Activated CD4-positive, alpha-beta T cell treated with anti-CD3 and anti-CD28 coated beads for 36 hours (primary cell): ENCODE measurements around the gene FOXM1. TPM values are rescaled to one million over a fixed set of nuclear protein-coding genes. Genes with fewer than 3 reads are reported as not detected.

Source experiments
- ATAC-seq: fragments of 200-7000 bp; cut with Tn5 transposase; one replicate; pipeline ENCODE4 v1.10.0; 2021; ENCODE audit warnings: mild to moderate bottlenecking, moderate library complexity
- CTCF ChIA-PET: fragments of 350-600 bp; sonication (Branson Sonifier 250); formaldehyde crosslinking; loops from one replicate; lab custom pipeline; 2021; ENCODE audit warnings: antibody characterized with exemption; lab: Charles Lee
- POLR2A ChIA-PET: fragments of 350-600 bp; sonication (Branson Sonifier 250); formaldehyde crosslinking; loops from one replicate; lab custom pipeline; 2021; ENCODE audit warnings: antibody characterized with exemption, inconsistent platforms; lab: Charles Lee
- DNase-seq: peaks from one replicate; pipeline ENCODE4 v3.0.0-alpha.2; 2020
- H3K27ac Mint-ChIP-seq: one replicate; pipeline ENCODE4 v1.8.0; 2021; ENCODE audit warnings: mixed read lengths
- H3K27me3 Mint-ChIP-seq: one replicate; pipeline ENCODE4 v1.8.0; 2021; ENCODE audit warnings: mixed read lengths
- H3K36me3 Mint-ChIP-seq: one replicate; pipeline ENCODE4 v1.8.0; 2021; ENCODE audit warnings: low read depth, mixed read lengths
- H3K4me1 Mint-ChIP-seq: one replicate; pipeline ENCODE4 v1.8.0; 2021; ENCODE audit warnings: mixed read lengths
- H3K4me3 Mint-ChIP-seq: one replicate; pipeline ENCODE4 v1.8.0; 2021; ENCODE audit warnings: mild to moderate bottlenecking, moderate library complexity, mixed read lengths
- H3K9me3 Mint-ChIP-seq: one replicate; pipeline ENCODE4 v1.8.0; 2021; ENCODE audit warnings: low read depth, mixed read lengths
- intact Hi-C, 2 experiments: fragments of 100-400 bp; cut with DNase I in 1 of 2; cut with micrococcal nuclease in 1 of 2; formaldehyde crosslinking; loops; one replicate each; pipeline versions ENCODE4 v1.14.2 to v1.15.1; 2022 to 2024; cut with DNase I, micrococcal nuclease
- total RNA-seq, 2 experiments: library from RNA; stranded (reverse); gene quantifications; one replicate each; pipeline ENCODE4 v1.2.3, GENCODE V29; 2021

FOXM1 gene
- total RNA-seq, 2 experiments from 2014 or later = 74.5 to 92.3 TPM

GRCh38 chr12:2857576-2857975 lies 19.4 kb downstream of the FOXM1 start:
- ATAC-seq = no peak
- DNase-seq = no peak
- intact Hi-C loops = no loop called here
- H3K9me3 Mint-ChIP-seq = no peaks in the 10 kb centered on the region
- ChIA-PET CTCF (interaction anchor here (0.6 to 1.0 kb wide), 2 partner anchors 185 to 574 kb away, joined by 3 to 4 read pairs; no protein-coding TSS in a partner anchor), POLR2A (no interaction called here)
- H3K4me3 Mint-ChIP-seq = no peak overlapping the region
- peaks cover 3% of the 10 kb centered on the region for H3K4me1 Mint-ChIP-seq
- no peaks in the 10 kb centered on the region for H3K27me3 Mint-ChIP-seq
- peaks cover 31% of the 10 kb centered on the region for H3K36me3 Mint-ChIP-seq
- no peak overlapping the region for H3K27ac Mint-ChIP-seq

- intact Hi-C loops = no loop called here
- Mint-ChIP-seq H3K36me3 (peaks cover 29% of the 10 kb centered on the region), H3K27ac (no peak within 1 kb of the TSS), H3K4me1 (peaks cover 3% of the 10 kb centered on the region), H3K9me3 (no peaks in the 10 kb centered on the region), H3K4me3 (no peak within 1 kb of the TSS), H3K27me3 (no peaks in the 10 kb centered on the region)
- POLR2A ChIA-PET = no interaction called here
- DNase-seq = no peak
- CTCF ChIA-PET = interaction anchor here (0.6 to 1.2 kb wide), 4 partner anchors 9 to 573 kb away, joined by 3 to 4 read pairs (median 4); no protein-coding TSS in a partner anchor
- peak; percentile 20 for ATAC-seq
These were observed 19.9 kb downstream of the FOXM1 start, which contains the start of gene TEX52 for GRCh38 chr12:2857021-2857431. Gene TEX52, minus strand, starts transcription at chr12:2857039. Its CDS starts 13 bp downstream, at chr12:2857026.

GRCh38 chr12:2856051-2856450 lies 20.9 kb downstream of the FOXM1 start:
- H3K27me3 Mint-ChIP-seq = no peaks in the 10 kb centered on the region
- no peak overlapping the region for H3K4me3 Mint-ChIP-seq
- CTCF ChIA-PET = interaction anchor here (0.6 to 5.2 kb wide), 4 partner anchors 10 to 822 kb away, joined by 3 to 34 read pairs (median 4); no protein-coding TSS in a partner anchor
- no peak for ATAC-seq
- peaks cover 3% of the 10 kb centered on the region for H3K4me1 Mint-ChIP-seq
- H3K27ac Mint-ChIP-seq = no peak overlapping the region
- peaks cover 22% of the 10 kb centered on the region for H3K36me3 Mint-ChIP-seq
- POLR2A ChIA-PET = interaction anchor here (0.6 kb wide), 1 partner anchor 11 kb away, joined by 5 read pairs; no protein-coding TSS in a partner anchor
- intact Hi-C loops = no loop called here
- DNase-seq = no peak
- H3K9me3 Mint-ChIP-seq = no peaks in the 10 kb centered on the region

- CTCF ChIA-PET = interaction anchor here (0.6 to 5.2 kb wide), 2 partner anchors 88 to 822 kb away, joined by 3 to 34 read pairs; no protein-coding TSS in a partner anchor
- POLR2A ChIA-PET = interaction anchor here (0.6 kb wide), 1 partner anchor 12 kb away, joined by 5 read pairs; no protein-coding TSS in a partner anchor
- ATAC-seq = no peak
- Mint-ChIP-seq H3K4me1 (peaks cover 3% of the 10 kb centered on the region), H3K9me3 (no peaks in the 10 kb centered on the region), H3K4me3 (no peak overlapping the region), H3K27me3 (no peaks in the 10 kb centered on the region), H3K27ac (no peak overlapping the region), H3K36me3 (peaks cover 22% of the 10 kb centered on the region)
- no peak for DNase-seq
- intact Hi-C loops = no loop called here
These were observed 21.4 kb downstream of the FOXM1 start for GRCh38 chr12:2855546-2855945.

- H3K27ac Mint-ChIP-seq = no peak overlapping the region
- DNase-seq (no peak), ATAC-seq (no peak)
- POLR2A ChIA-PET = interaction anchor here (0.6 to 1.0 kb wide), 2 partner anchors 22 to 43 kb away, joined by 3 to 5 read pairs; partner anchors contain the start of genes FOXM1 and RHNO1
- H3K4me1 Mint-ChIP-seq = peaks cover 3% of the 10 kb centered on the region
- no peak overlapping the region for H3K4me3 Mint-ChIP-seq
- CTCF ChIA-PET = interaction anchor here (0.5 to 5.2 kb wide), 16 partner anchors 7 to 217 kb away, joined by 3 to 34 read pairs (median 4); partner anchors contain the start of genes FOXM1 and RHNO1
- H3K27me3 Mint-ChIP-seq = no peaks in the 10 kb centered on the region
- peaks cover 15% of the 10 kb centered on the region for H3K36me3 Mint-ChIP-seq
- intact Hi-C loops = no loop called here
- no peaks in the 10 kb centered on the region for H3K9me3 Mint-ChIP-seq
These were observed 22.1 kb downstream of the FOXM1 start for GRCh38 chr12:2854669-2855453.

GRCh38 chr12:2853626-2854025 lies 23.3 kb downstream of the FOXM1 start:
- Mint-ChIP-seq H3K27ac (no peak overlapping the region), H3K36me3 (peaks cover 10% of the 10 kb centered on the region), H3K4me3 (no peak overlapping the region), H3K9me3 (no peaks in the 10 kb centered on the region), H3K27me3 (no peaks in the 10 kb centered on the region), H3K4me1 (peaks cover 3% of the 10 kb centered on the region)
- DNase-seq (peak; percentile 74), ATAC-seq (peak; percentile 78)
- CTCF ChIA-PET = interaction anchor here (0.6 to 5.2 kb wide), 19 partner anchors 7 to 189 kb away, joined by 3 to 34 read pairs (median 4); partner anchors contain the start of genes FOXM1 and RHNO1
- POLR2A ChIA-PET = interaction anchor here (1.0 kb wide), 1 partner anchor 91 kb away, joined by 3 read pairs; no protein-coding TSS in a partner anchor
- intact Hi-C loops = loop anchor here (1.0 kb wide), 2 partner anchors 91 to 188 kb away; no protein-coding TSS in a partner anchor

GRCh38 chr12:2851931-2852330 lies 25.0 kb downstream of the FOXM1 start:
- intact Hi-C loops = no loop called here
- CTCF ChIA-PET = interaction anchor here (0.8 to 5.2 kb wide), 2 partner anchors 92 to 190 kb away, joined by 3 to 34 read pairs; no protein-coding TSS in a partner anchor

GRCh38 chr12:2845280-2845679 lies 31.7 kb downstream of the FOXM1 start:
- ChIA-PET CTCF (interaction anchor here (1.0 to 1.8 kb wide), 4 partner anchors 9 to 189 kb away, joined by 3 to 6 read pairs (median 4); no protein-coding TSS in a partner anchor), POLR2A (no interaction called here)
- H3K27ac Mint-ChIP-seq = no peak overlapping the region
- H3K27me3 Mint-ChIP-seq = no peaks in the 10 kb centered on the region
- H3K4me1 Mint-ChIP-seq = no peaks in the 10 kb centered on the region
- no peak overlapping the region for H3K4me3 Mint-ChIP-seq
- no peaks in the 10 kb centered on the region for H3K9me3 Mint-ChIP-seq
- no peak for DNase-seq
- ATAC-seq = no peak
- intact Hi-C loops = no loop called here
- H3K36me3 Mint-ChIP-seq = peaks cover 13% of the 10 kb centered on the region

More at GRCh38 chr12:2851931-2852330, 25.0 kb downstream of the FOXM1 start:
- H3K4me3 Mint-ChIP-seq = no peak overlapping the region
- POLR2A ChIA-PET = interaction anchor here (0.6 to 0.7 kb wide), 2 partner anchors 16 to 38 kb away, joined by 7 to 13 read pairs; no protein-coding TSS in a partner anchor
- DNase-seq = no peak
- no peak for ATAC-seq
- no peaks in the 10 kb centered on the region for H3K27me3 Mint-ChIP-seq
- H3K36me3 Mint-ChIP-seq = peaks cover 11% of the 10 kb centered on the region
- no peaks in the 10 kb centered on the region for H3K9me3 Mint-ChIP-seq
- peaks cover 3% of the 10 kb centered on the region for H3K4me1 Mint-ChIP-seq
- H3K27ac Mint-ChIP-seq = no peak overlapping the region

- Mint-ChIP-seq H3K4me3 (no peak overlapping the region), H3K4me1 (no peaks in the 10 kb centered on the region), H3K36me3 (peaks cover 15% of the 10 kb centered on the region), H3K9me3 (no peaks in the 10 kb centered on the region), H3K27ac (no peak overlapping the region), H3K27me3 (no peaks in the 10 kb centered on the region)
- POLR2A ChIA-PET = no interaction called here
- CTCF ChIA-PET = interaction anchor here (1.0 to 1.8 kb wide), 3 partner anchors 9 to 189 kb away, joined by 3 to 6 read pairs (median 4); no protein-coding TSS in a partner anchor
- ATAC-seq = no peak
- intact Hi-C loops = no loop called here
- DNase-seq = no peak
These were observed 32.2 kb downstream of the FOXM1 start for GRCh38 chr12:2844786-2845185.

GRCh38 chr12:2842948-2843347 lies 34.0 kb downstream of the FOXM1 start:
- no peaks in the 10 kb centered on the region for H3K4me1 Mint-ChIP-seq
- ChIA-PET POLR2A (no interaction called here), CTCF (interaction anchor here (0.6 kb wide), 1 partner anchor 16 kb away, joined by 3 read pairs; no protein-coding TSS in a partner anchor)
- no peak for ATAC-seq
- no peak for DNase-seq
- H3K27me3 Mint-ChIP-seq = no peaks in the 10 kb centered on the region
- H3K36me3 Mint-ChIP-seq = peaks cover 13% of the 10 kb centered on the region
- intact Hi-C loops = no loop called here
- H3K9me3 Mint-ChIP-seq = no peaks in the 10 kb centered on the region
- no peak overlapping the region for H3K27ac Mint-ChIP-seq
- no peak overlapping the region for H3K4me3 Mint-ChIP-seq

- DNase-seq (no peak), ATAC-seq (no peak)
- no peak overlapping the region for H3K4me3 Mint-ChIP-seq
- peaks cover 13% of the 10 kb centered on the region for H3K36me3 Mint-ChIP-seq
- intact Hi-C loops = no loop called here
- H3K27me3 Mint-ChIP-seq = no peaks in the 10 kb centered on the region
- ChIA-PET POLR2A (no interaction called here), CTCF (no interaction called here)
- no peaks in the 10 kb centered on the region for H3K9me3 Mint-ChIP-seq
- H3K4me1 Mint-ChIP-seq = no peaks in the 10 kb centered on the region
- no peak overlapping the region for H3K27ac Mint-ChIP-seq
These were observed 35.8 kb downstream of the FOXM1 start for GRCh38 chr12:2841056-2841650.
